Measurements from ENCODE around the gene SEMG1.

SEMG1 gene

GRCh38 chr20:45206725-45207124 is at the start of gene SEMG1:
Gene SEMG1, plus strand, starts transcription at chr20:45207033. Its CDS starts 21 bp downstream, at chr20:45207054.
- DNase-seq: no peak

- DNase-seq: no peak
Measured at GRCh38 chr20:45157962-45158361, 48.9 kb upstream of the SEMG1 start.

- DNase-seq: no peak
Measured at GRCh38 chr20:45163083-45163803, 43.6 kb upstream of the SEMG1 start.

GRCh38 chr20:45164906-45165305 is 41.9 kb upstream of the SEMG1 start:
- DNase-seq: no peak

GRCh38 chr20:45173522-45173921 is 33.3 kb upstream of the SEMG1 start:
- no peak for DNase-seq

- DNase-seq: no peak
Measured at GRCh38 chr20:45174434-45175364, 32.1 kb upstream of the SEMG1 start, which contains the start of gene PI3. Gene PI3, plus strand, starts transcription at chr20:45174902. Its CDS starts 21 bp downstream, at chr20:45174923.

GRCh38 chr20:45176526-45177267 is 30.1 kb upstream of the SEMG1 start:
- DNase-seq: peak; percentile 39

GRCh38 chr20:45179166-45179565 is 27.7 kb upstream of the SEMG1 start:
- no peak for DNase-seq

GRCh38 chr20:45181639-45182038 is 25.2 kb upstream of the SEMG1 start:
- peak; percentile 69 for DNase-seq

GRCh38 chr20:45183084-45183483 is 23.7 kb upstream of the SEMG1 start:
- peak; percentile 69 for DNase-seq

- peak; percentile 81 for DNase-seq
Measured at GRCh38 chr20:45187693-45188092, 19.1 kb upstream of the SEMG1 start.

- DNase-seq: no peak
Measured at GRCh38 chr20:45189067-45189609, 17.7 kb upstream of the SEMG1 start.

GRCh38 chr20:45189861-45190260 is 17.0 kb upstream of the SEMG1 start:
- DNase-seq: no peak

- no peak for DNase-seq
Measured at GRCh38 chr20:45191926-45192325, 14.9 kb upstream of the SEMG1 start.

- no peak for DNase-seq
Measured at GRCh38 chr20:45193331-45193730, 13.5 kb upstream of the SEMG1 start.

- no peak for DNase-seq
Measured at GRCh38 chr20:45209924-45210323, 3.1 kb downstream of the SEMG1 start.

GRCh38 chr20:45211569-45212474 is 5.0 kb downstream of the SEMG1 start:
- DNase-seq: peak; percentile 40

GRCh38 chr20:45212836-45213235 is 6.0 kb downstream of the SEMG1 start:
- DNase-seq: no peak

GRCh38 chr20:45218124-45218523 is 11.3 kb downstream of the SEMG1 start:
- no peak for DNase-seq

- no peak for DNase-seq
Measured at GRCh38 chr20:45218636-45219035, 11.8 kb downstream of the SEMG1 start.

- DNase-seq: no peak
Measured at GRCh38 chr20:45221076-45221475, 14.2 kb downstream of the SEMG1 start, which contains the start of gene SEMG2. Gene SEMG2, plus strand, starts transcription at chr20:45221373. Its CDS starts 17 bp downstream, at chr20:45221390.

- DNase-seq: no peak
Measured at GRCh38 chr20:45223136-45223535, 16.3 kb downstream of the SEMG1 start.

Data from DMS53 (cell line).